Measurements from ENCODE around the gene XXYLT1. TPM values are rescaled to one million over a fixed set of nuclear protein-coding genes. Genes with fewer than 3 reads are reported as not detected.

The XXYLT1 gene
- total and polyA plus RNA-seq, 2 of the 4 experiments (the other 2 are of a cell fraction) = 14.7 to 18.1 TPM

- no peak for TF ChIP-seq CTCF (conservative IDR thresholded peaks at IDR 0.05; ENCODE audit: low read depth, low read length)
Measured at GRCh38 chr3:195047536-195047935, 223.4 kb downstream of the XXYLT1 start (continued).

- Histone ChIP-seq H2BK120ac (ENCODE audit: low read depth, low read length) (no peak overlapping the region), H3K9ac (ENCODE audit: low read depth, low read length) (no peak overlapping the region), H3K79me1 (ENCODE audit: low read depth in 1 of 2, low read length in 2 of 2) (no peaks in the 10 kb centered on the region), H3K23ac (ENCODE audit: low read depth, low read length) (no peak overlapping the region), H2BK20ac (ENCODE audit: low read depth, low read length) (no peak overlapping the region), H2AK5ac (ENCODE audit: low read depth, low read length) (no peak overlapping the region), H4K20me1 (ENCODE audit: insufficient read depth, low read length) (no peaks in the 10 kb centered on the region), H3K4me2 (ENCODE audit: low read depth, low read length) (no peak overlapping the region), H2BK15ac (ENCODE audit: low read depth, low read length) (no peak overlapping the region), H3K56ac (ENCODE audit: extremely low read depth, insufficient read depth, low read length) (no peak overlapping the region), H3K4ac (ENCODE audit: low read depth, low read length) (no peak overlapping the region), H4K8ac (ENCODE audit: low read depth in 2 of 2, low read length in 2 of 2) (no peak overlapping the region), H3K27me3 (ENCODE audit: control insufficient read depth, insufficient read depth, low read length) (peaks cover 43% of the 10 kb centered on the region), H3K9me3 (ENCODE audit: control insufficient read depth, insufficient read depth, low read length) (no peaks in the 10 kb centered on the region), H3K18ac (ENCODE audit: low read depth, low read length) (no peak overlapping the region), H3K36me3 (ENCODE audit: control insufficient read depth, insufficient read depth, low read length) (no peaks in the 10 kb centered on the region), H2AFZ (replicated peaks; ENCODE audit: low read length, poor library complexity) (no peak overlapping the region), H3K14ac (replicated peaks; ENCODE audit: low read depth, low read length) (no peak overlapping the region), H4K91ac (ENCODE audit: insufficient read depth, low read depth, low read length) (no peak overlapping the region), H3K4me1 (ENCODE audit: control insufficient read depth, insufficient read depth, low read length) (no peaks in the 10 kb centered on the region), H3K9me1 (ENCODE audit: insufficient read depth, low read length) (no peaks in the 10 kb centered on the region), H4K5ac (ENCODE audit: low read depth, low read length) (no peak overlapping the region), H3K27ac (ENCODE audit: insufficient read depth, low read length) (no peak overlapping the region), H2AK9ac (replicated peaks; ENCODE audit: low read depth, low read length, poor library complexity) (no peak overlapping the region), H3K4me3 (ENCODE audit: insufficient read depth, low read depth, low read length) (no peak overlapping the region), H2BK5ac (ENCODE audit: low read depth, low read length, poor library complexity, severe bottlenecking) (no peak overlapping the region)
- POLR2A ChIA-PET (ENCODE audit: unreplicated experiment) = no interaction called here
- dilution Hi-C loops (cut with HindIII; ENCODE audit: low sequenced_read_pairs, unreplicated experiment) (no loop called here), in situ Hi-C loops (cut with MboI; ENCODE audit: low sequenced_read_pairs) (no loop called here), intact Hi-C loops (cut with micrococcal nuclease) (no loop called here)
- no TSS peak for BruUV-seq (replicated peaks)
- ATAC-seq (ENCODE audit: low read depth) = no peak
- DNase-seq = no peak
- 86% methylated on average over 2 of the region's 6 CpGs; no CpG with 5 or more reads in 1 of the 2 experiments for WGBS, 2 experiments (ENCODE audit: extremely low coverage in 2 of 2, insufficient read length in 1 of 2)
- CTCF ChIA-PET = interaction anchor here (0.6 kb wide), 1 partner anchor 9 kb away, joined by 3 read pairs; no protein-coding TSS in a partner anchor
- no peak for TF ChIP-seq MAZ (IDR thresholded peaks at IDR 0.05; ENCODE audit: borderline replicate concordance, low read depth, low read length)
- TF ChIP-seq RAD21 (IDR thresholded peaks at IDR 0.05; ENCODE audit: low read length) = no peak
- TF ChIP-seq ELK1 (IDR thresholded peaks at IDR 0.05; ENCODE audit: borderline replicate concordance, low read depth, low read length) = no peak
- TF ChIP-seq MXI1 (IDR thresholded peaks at IDR 0.05; ENCODE audit: borderline replicate concordance, low read depth, low read length) = no peak
- TF ChIP-seq USF2 (IDR thresholded peaks at IDR 0.05; ENCODE audit: low read depth, low read length) = no peak
- TF ChIP-seq BHLHE40 (IDR thresholded peaks at IDR 0.05; ENCODE audit: low read depth, low read length) = no peak
- no peak for TF ChIP-seq CEBPB (IDR thresholded peaks at IDR 0.05; ENCODE audit: low read depth, low read length)
- no peak for TF ChIP-seq CHD1 (IDR thresholded peaks at IDR 0.05; ENCODE audit: low read depth, low read length)
- TF ChIP-seq NFE2L2 (IDR thresholded peaks at IDR 0.05; ENCODE audit: low read depth, low read length) = no peak
- TF ChIP-seq SMC3 (IDR thresholded peaks at IDR 0.05; ENCODE audit: low read depth, low read length) = no peak
Measured at GRCh38 chr3:195046441-195046840, 224.5 kb downstream of the XXYLT1 start.

Measured in IMR-90 (cell line).